Measurements from ENCODE around the gene ABCB10.

DNA sequence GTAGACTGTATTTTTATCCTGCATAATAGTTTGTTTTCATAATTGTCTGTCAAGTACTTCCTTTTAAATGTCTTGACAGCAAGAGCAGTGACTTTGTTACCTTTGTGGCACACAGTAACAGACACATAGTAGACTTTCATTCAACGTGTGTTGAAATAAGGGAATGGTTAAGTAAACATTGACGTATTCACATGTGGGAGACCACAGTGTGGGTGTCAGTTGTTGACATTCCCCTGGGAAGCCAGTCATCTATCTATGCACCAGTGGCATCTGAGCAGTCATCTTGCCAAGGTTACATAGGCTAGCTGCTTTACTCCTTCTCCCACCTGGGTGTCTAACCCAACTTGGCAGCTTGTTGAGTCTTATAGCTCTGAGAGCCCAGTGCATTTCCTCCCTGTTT is 48.9 kb downstream of the ABCB10 start:
- TF ChIP-seq POLR2A (IDR thresholded peaks at IDR 0.05) (no peak), POLR2AphosphoS5 (IDR thresholded peaks at IDR 0.05) (no peak)
- TF ChIP-seq, protein P1, sequence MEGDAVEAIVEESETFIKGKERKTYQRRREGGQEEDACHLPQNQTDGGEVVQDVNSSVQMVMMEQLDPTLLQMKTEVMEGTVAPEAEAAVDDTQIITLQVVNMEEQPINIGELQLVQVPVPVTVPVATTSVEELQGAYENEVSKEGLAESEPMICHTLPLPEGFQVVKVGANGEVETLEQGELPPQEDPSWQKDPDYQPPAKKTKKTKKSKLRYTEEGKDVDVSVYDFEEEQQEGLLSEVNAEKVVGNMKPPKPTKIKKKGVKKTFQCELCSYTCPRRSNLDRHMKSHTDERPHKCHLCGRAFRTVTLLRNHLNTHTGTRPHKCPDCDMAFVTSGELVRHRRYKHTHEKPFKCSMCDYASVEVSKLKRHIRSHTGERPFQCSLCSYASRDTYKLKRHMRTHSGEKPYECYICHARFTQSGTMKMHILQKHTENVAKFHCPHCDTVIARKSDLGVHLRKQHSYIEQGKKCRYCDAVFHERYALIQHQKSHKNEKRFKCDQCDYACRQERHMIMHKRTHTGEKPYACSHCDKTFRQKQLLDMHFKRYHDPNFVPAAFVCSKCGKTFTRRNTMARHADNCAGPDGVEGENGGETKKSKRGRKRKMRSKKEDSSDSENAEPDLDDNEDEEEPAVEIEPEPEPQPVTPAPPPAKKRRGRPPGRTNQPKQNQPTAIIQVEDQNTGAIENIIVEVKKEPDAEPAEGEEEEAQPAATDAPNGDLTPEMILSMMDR (IDR thresholded peaks at IDR 0.05): no peak
